ENCODE data around the gene CT45A8. TPM values are rescaled to one million over a fixed set of nuclear protein-coding genes. Genes with fewer than 3 reads are reported as not detected.
"Not testable (repeated sequence)": the region's sequence is repeated elsewhere in the genome, so short reads cannot be mapped to it uniquely, and the experiment has no call there.

Gene CT45A8
- total RNA-seq: not detected

GRCh38 chrX:135854438-135854837 is at the start of gene CT45A8:
Gene CT45A8, minus strand, starts transcription at chrX:135854538. Its CDS starts 3,755 bp downstream, at chrX:135850783.
- DNase-seq (ENCODE audit: low spot score); ATAC-seq: not testable (repeated sequence)

- no peak for ATAC-seq
Measured at GRCh38 chrX:135893294-135893817, 39.0 kb upstream of the CT45A8 start, which contains the start of the genes CT45A10 and SAGE1. Gene CT45A10, minus strand, starts transcription at chrX:135893444. Its CDS starts 8,100 bp downstream, at chrX:135885344. Gene SAGE1, plus strand, starts transcription at chrX:135893716. Its CDS starts 2,527 bp downstream, at chrX:135896243.

GRCh38 chrX:135892781-135893180 is 38.4 kb upstream of the CT45A8 start:
- no peak for ATAC-seq
- no peak for DNase-seq (ENCODE audit: low spot score)

More at GRCh38 chrX:135893294-135893817, 39.0 kb upstream of the CT45A8 start, which contains the start of the genes CT45A10 and SAGE1:
- no peak for DNase-seq (ENCODE audit: low spot score)

- ATAC-seq: no peak
- DNase-seq (ENCODE audit: low spot score): no peak
Measured at GRCh38 chrX:135890087-135890585, 35.8 kb upstream of the CT45A8 start.

GRCh38 chrX:135888976-135889375 is 34.6 kb upstream of the CT45A8 start:
- DNase-seq (ENCODE audit: low spot score); ATAC-seq: not testable (repeated sequence)

GRCh38 chrX:135888230-135888629 is 33.9 kb upstream of the CT45A8 start:
- not testable (repeated sequence) for ATAC-seq; DNase-seq (ENCODE audit: low spot score)

- not testable (repeated sequence) for ATAC-seq; DNase-seq (ENCODE audit: low spot score)
Measured at GRCh38 chrX:135882741-135883140, 28.4 kb upstream of the CT45A8 start.

GRCh38 chrX:135871712-135872111 is 17.4 kb upstream of the CT45A8 start, which contains the start of gene CT45A9:
Gene CT45A9, minus strand, starts transcription at chrX:135871812. Its CDS starts 3,751 bp downstream, at chrX:135868061.
- ATAC-seq: not testable (repeated sequence)

GRCh38 chrX:135837180-135837579 is 17.2 kb downstream of the CT45A8 start, which contains the start of gene CT45A7:
Gene CT45A7, minus strand, starts transcription at chrX:135837280. Its CDS starts 3,747 bp downstream, at chrX:135833533.
- ATAC-seq: not testable (repeated sequence)

More at GRCh38 chrX:135871712-135872111, 17.4 kb upstream of the CT45A8 start, which contains the start of gene CT45A9:
- DNase-seq (ENCODE audit: low spot score): not testable (repeated sequence)

GRCh38 chrX:135819912-135820311 is 34.4 kb downstream of the CT45A8 start, which contains the start of gene CT45A2:
Gene CT45A2, minus strand, starts transcription at chrX:135820012. Its CDS starts 3,747 bp downstream, at chrX:135816265.
- DNase-seq (ENCODE audit: low spot score): not testable (repeated sequence)

More at GRCh38 chrX:135837180-135837579, 17.2 kb downstream of the CT45A8 start, which contains the start of gene CT45A7:
- DNase-seq (ENCODE audit: low spot score): not testable (repeated sequence)

GRCh38 chrX:135802687-135803086 is 51.7 kb downstream of the CT45A8 start, which contains the start of gene CT45A6:
Gene CT45A6, minus strand, starts transcription at chrX:135802787. Its CDS starts 3,794 bp downstream, at chrX:135798993.
- DNase-seq (ENCODE audit: low spot score); ATAC-seq: not testable (repeated sequence)

More at GRCh38 chrX:135819912-135820311, 34.4 kb downstream of the CT45A8 start, which contains the start of gene CT45A2:
- not testable (repeated sequence) for ATAC-seq

Other genes starting within 250 kb of the CT45A8 start
- gene CT45A1, start 140.9 kb downstream of the CT45A8 start, total RNA-seq: not detected
- not detected for gene CT45A3, start 86.3 kb downstream of the CT45A8 start, total RNA-seq
- not detected for gene CT45A5, start 69.0 kb downstream of the CT45A8 start, total RNA-seq
- gene CT45A6, start 51.8 kb downstream of the CT45A8 start, total RNA-seq: not detected
- not detected for gene CT45A2, start 34.5 kb downstream of the CT45A8 start, total RNA-seq
- gene CT45A7, start 17.3 kb downstream of the CT45A8 start, total RNA-seq: not detected
- gene CT45A9, start 17.3 kb upstream of the CT45A8 start, total RNA-seq: not detected
- gene CT45A10, start 38.9 kb upstream of the CT45A8 start, total RNA-seq: 0.45 TPM
- not detected for gene SAGE1, start 39.2 kb upstream of the CT45A8 start, total RNA-seq
- gene MMGT1, start 119.5 kb upstream of the CT45A8 start, total RNA-seq: 4.7 TPM
- 3.2 TPM for gene SLC9A6, start 130.9 kb upstream of the CT45A8 start, total RNA-seq